Activated T-helper 2 cell treated with anti-CD3 and anti-CD28 coated beads, Interferon-gamma antibody, Interleukin-2, Interleukin-4, amounts not matched to agents 10 μg/mL and 5 μg/mL and 100 μg/mL, durations not matched to agents 14 hours and 24 hours and 36 hours (primary cell): ENCODE measurements around the gene PEX7. TPM values are rescaled to one million over a fixed set of nuclear protein-coding genes. Genes with fewer than 3 reads are reported as not detected.
"Not testable (repeated sequence)": the region's sequence is repeated elsewhere in the genome, so short reads cannot be mapped to it uniquely, and the experiment has no call there.

Experiments
- DNase-seq: peaks from one replicate; pipeline ENCODE4 v3.0.0; 2021; ENCODE audit warnings: low spot score
- H3K27ac Mint-ChIP-seq: one replicate; pipeline ENCODE4 v1.8.0; 2021; ENCODE audit warnings: mixed read lengths
- H3K27me3 Mint-ChIP-seq: one replicate; pipeline ENCODE4 v1.8.0; 2021; ENCODE audit warnings: low read depth, mixed read lengths
- H3K36me3 Mint-ChIP-seq: one replicate; pipeline ENCODE4 v1.8.0; 2021; ENCODE audit warnings: low read depth, mixed read lengths
- H3K4me1 Mint-ChIP-seq: one replicate; pipeline ENCODE4 v1.8.0; 2021; ENCODE audit warnings: low read depth, mixed read lengths
- H3K4me3 Mint-ChIP-seq: one replicate; pipeline ENCODE4 v1.8.0; 2021; ENCODE audit warnings: low read depth, mild to moderate bottlenecking, moderate library complexity, mixed read lengths
- H3K9me3 Mint-ChIP-seq: one replicate; pipeline ENCODE4 v1.8.0; 2021; ENCODE audit warnings: mixed read lengths
- intact Hi-C: fragments of 100-400 bp; cut with micrococcal nuclease; formaldehyde crosslinking; loops from one replicate; pipeline ENCODE4 v1.15.1; 2023
- total RNA-seq: library from RNA; stranded (reverse); gene quantifications from 2 replicates; pipeline ENCODE4 v1.2.3, GENCODE V29; 2022

The PEX7 gene
- total RNA-seq, 1 donor from 2014 or later = 4.2 TPM

DNA sequence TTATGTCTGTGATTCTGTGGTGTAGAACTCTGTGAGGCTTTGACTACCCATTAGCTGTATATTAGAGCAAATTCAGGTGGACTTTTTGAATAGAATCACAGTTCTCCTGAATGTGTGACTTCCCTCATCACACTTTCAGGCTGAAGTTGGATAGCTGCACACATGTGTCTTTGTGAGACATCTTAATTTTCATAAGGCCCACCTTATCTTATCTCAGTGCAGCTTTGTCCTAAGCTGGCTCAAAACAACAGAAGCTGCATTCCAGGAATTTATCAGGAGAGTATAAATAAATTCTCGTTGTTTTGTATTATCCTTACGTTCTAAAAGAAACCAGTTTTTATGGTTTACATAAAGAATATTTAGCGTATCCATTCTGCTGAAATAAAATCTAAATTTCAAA lies 73.5 kb downstream of the PEX7 start:
- Mint-ChIP-seq H3K9me3 (no peaks in the 10 kb centered on the region), H3K27ac (no peak overlapping the region), H3K36me3 (peaks cover 5% of the 10 kb centered on the region), H3K4me3 (no peak overlapping the region), H3K4me1 (peaks cover 4% of the 10 kb centered on the region), H3K27me3 (no peaks in the 10 kb centered on the region)
- intact Hi-C loops = no loop called here
- DNase-seq = no peak

- no peaks in the 10 kb centered on the region for H3K9me3 Mint-ChIP-seq
- H3K4me1 Mint-ChIP-seq = no peaks in the 10 kb centered on the region
- no peak overlapping the region for H3K4me3 Mint-ChIP-seq
- H3K36me3 Mint-ChIP-seq = peaks cover 8% of the 10 kb centered on the region
- no peak overlapping the region for H3K27ac Mint-ChIP-seq
- DNase-seq = no peak
- no peaks in the 10 kb centered on the region for H3K27me3 Mint-ChIP-seq
- intact Hi-C loops = no loop called here
These were observed 74.7 kb downstream of the PEX7 start for GRCh38 chr6:136897071-136897470.

DNA sequence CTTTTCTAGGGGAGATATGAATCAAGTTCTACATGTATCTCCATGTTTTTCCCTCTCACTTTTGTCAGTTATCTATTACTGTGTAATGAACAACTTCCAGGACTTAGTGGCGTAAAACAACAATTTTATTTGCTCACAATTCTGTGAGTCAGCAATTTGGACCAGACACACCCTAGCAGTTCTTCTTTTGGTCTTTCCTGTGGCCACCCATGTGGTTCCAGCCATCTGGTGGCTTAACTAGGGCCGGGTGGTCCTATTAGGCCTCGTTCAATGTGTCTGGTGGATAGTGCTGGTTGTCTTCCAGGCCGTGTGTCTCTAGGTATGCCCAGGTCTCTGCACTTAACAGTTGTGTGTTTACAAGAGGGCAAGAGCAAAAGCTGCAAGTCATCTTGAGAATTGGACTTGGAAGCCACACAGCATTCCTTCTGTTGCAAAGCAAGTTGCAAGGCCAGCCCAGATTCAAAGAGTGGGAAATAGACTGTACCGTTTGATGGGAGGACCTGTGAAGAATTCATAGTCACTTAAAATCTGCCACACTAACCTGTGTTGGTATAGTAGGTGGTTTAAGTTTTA lies 78.9 kb downstream of the PEX7 start:
- Mint-ChIP-seq H3K4me1 (no peaks in the 10 kb centered on the region), H3K9me3 (no peaks in the 10 kb centered on the region), H3K4me3 (no peak overlapping the region), H3K27me3 (no peaks in the 10 kb centered on the region), H3K36me3 (peaks cover 8% of the 10 kb centered on the region), H3K27ac (no peak overlapping the region)
- DNase-seq = no peak
- intact Hi-C loops = no loop called here

- H3K9me3 Mint-ChIP-seq, H3K27me3 Mint-ChIP-seq: not testable (repeated sequence)
These were observed 82.1 kb downstream of the PEX7 start for GRCh38 chr6:136904477-136904876.

DNA sequence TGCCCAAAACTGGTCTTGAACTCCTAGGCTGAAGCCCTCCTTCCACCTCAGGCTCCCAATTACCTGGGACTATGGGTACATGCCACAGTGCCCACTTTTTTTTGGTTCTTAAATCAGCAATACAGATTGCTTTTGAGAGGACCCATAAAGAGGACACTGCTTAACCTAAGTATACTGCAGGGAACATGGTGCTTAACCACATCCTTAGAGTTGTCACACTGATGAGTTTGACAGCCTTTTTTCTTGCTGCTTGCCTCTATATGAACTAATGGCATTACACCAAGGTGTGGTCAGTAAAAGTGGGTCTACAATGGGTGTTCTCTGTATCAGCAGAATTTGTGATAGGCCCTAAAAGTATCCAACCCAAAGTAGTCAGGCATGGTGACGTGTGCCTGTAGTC lies 92.6 kb downstream of the PEX7 start:
- Mint-ChIP-seq H3K9me3 (no peaks in the 10 kb centered on the region), H3K4me1 (no peaks in the 10 kb centered on the region), H3K27ac (no peak overlapping the region), H3K27me3 (peaks cover 16% of the 10 kb centered on the region), H3K4me3 (no peak overlapping the region), H3K36me3 (no peaks in the 10 kb centered on the region)
- no peak for DNase-seq
- intact Hi-C loops = no loop called here

More at GRCh38 chr6:136904477-136904876, 82.1 kb downstream of the PEX7 start:
- H3K4me1 Mint-ChIP-seq, intact Hi-C loops, DNase-seq, H3K4me3 Mint-ChIP-seq, H3K36me3 Mint-ChIP-seq, H3K27ac Mint-ChIP-seq: not testable (repeated sequence)

DNA sequence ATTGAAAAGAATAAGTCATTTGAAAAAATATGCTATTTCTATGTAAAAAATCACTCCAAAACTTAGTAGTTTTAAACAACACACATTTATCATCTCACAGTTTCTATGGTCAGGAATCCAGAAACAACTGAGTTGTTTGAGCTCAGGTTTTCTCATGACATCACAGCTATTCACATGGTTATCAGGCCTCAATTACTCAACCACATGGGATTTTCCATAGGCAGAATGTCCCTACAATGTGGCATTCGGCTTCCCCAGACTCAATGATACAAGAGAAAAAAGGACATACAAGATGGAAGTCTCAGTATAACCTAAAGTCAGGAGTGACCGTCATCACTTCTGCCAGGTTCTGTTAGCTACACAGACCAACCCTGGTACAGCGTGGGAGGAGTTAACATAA lies 96.3 kb downstream of the PEX7 start:
- H3K4me3 Mint-ChIP-seq = no peak overlapping the region
- no peaks in the 10 kb centered on the region for H3K36me3 Mint-ChIP-seq
- H3K4me1 Mint-ChIP-seq = peaks cover 13% of the 10 kb centered on the region
- no peaks in the 10 kb centered on the region for H3K9me3 Mint-ChIP-seq
- no peak overlapping the region for H3K27ac Mint-ChIP-seq
- intact Hi-C loops = no loop called here
- DNase-seq = no peak
- H3K27me3 Mint-ChIP-seq = peaks cover 37% of the 10 kb centered on the region

- intact Hi-C loops = loop anchor here (5.0 kb wide), 2 partner anchors 98 to 567 kb away; partner anchors contain the start of gene PEX7
- Mint-ChIP-seq H3K4me1 (peaks cover 14% of the 10 kb centered on the region), H3K27me3 (peaks cover 50% of the 10 kb centered on the region), H3K4me3 (peak overlapping the region; percentile 71), H3K9me3 (no peaks in the 10 kb centered on the region), H3K36me3 (no peaks in the 10 kb centered on the region), H3K27ac (no peak overlapping the region)
- peak; percentile 11 for DNase-seq
These were observed 97.8 kb downstream of the PEX7 start for GRCh38 chr6:136920216-136920615.

DNA sequence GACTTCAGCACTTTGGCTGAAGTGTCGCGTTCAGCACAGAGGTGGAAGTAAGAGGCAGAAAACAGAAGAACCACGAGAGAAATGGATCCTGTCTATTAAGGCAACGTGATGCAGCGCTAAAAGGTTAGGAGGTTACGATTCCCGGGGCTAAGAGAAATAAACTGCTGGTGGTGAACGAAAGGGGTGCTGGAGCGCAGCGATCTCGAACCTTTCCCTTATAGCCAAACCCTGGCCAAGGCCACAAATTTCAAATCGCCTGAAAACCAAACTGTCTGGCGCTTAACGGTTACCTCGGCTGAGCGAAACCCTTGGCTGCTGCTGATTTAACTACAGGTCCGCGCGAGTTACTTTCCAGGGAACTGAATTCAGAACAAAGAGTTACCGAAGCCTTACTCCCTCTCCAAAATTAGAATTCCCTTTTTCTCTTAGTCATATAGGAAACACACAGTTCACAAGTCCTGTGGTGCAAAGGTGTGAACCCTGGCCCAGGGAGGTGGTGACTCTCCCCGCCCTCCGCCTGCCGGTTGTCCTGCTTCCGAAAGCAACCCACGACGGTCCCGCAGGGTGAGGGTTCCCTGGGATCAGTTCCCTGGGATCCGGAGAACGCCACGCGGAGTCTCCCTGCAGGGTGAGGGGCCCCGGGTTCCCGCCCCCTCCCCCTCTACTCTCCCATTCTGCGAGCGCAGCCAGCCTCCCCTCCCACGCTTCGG lies 98.4 kb downstream of the PEX7 start:
- H3K27me3 Mint-ChIP-seq = peaks cover 54% of the 10 kb centered on the region
- intact Hi-C loops = loop anchor here (5.0 kb wide), 2 partner anchors 99 to 566 kb away; partner anchors contain the start of gene PEX7
- no peak overlapping the region for H3K27ac Mint-ChIP-seq
- no peak for DNase-seq
- H3K36me3 Mint-ChIP-seq = no peaks in the 10 kb centered on the region
- peaks cover 14% of the 10 kb centered on the region for H3K4me1 Mint-ChIP-seq
- H3K9me3 Mint-ChIP-seq = no peaks in the 10 kb centered on the region
- H3K4me3 Mint-ChIP-seq = peak overlapping the region; percentile 71

GRCh38 chr6:136921381-136921935 lies 99.1 kb downstream of the PEX7 start:
- intact Hi-C loops = loop anchor here (5.0 kb wide), 2 partner anchors 99 to 566 kb away; partner anchors contain the start of gene PEX7
- H3K36me3 Mint-ChIP-seq = no peaks in the 10 kb centered on the region
- H3K4me3 Mint-ChIP-seq = peak overlapping the region; percentile 71
- peaks cover 57% of the 10 kb centered on the region for H3K27me3 Mint-ChIP-seq
- no peak overlapping the region for H3K27ac Mint-ChIP-seq
- peaks cover 14% of the 10 kb centered on the region for H3K4me1 Mint-ChIP-seq
- H3K9me3 Mint-ChIP-seq = no peaks in the 10 kb centered on the region
- no peak for DNase-seq

- peaks cover 14% of the 10 kb centered on the region for H3K4me1 Mint-ChIP-seq
- H3K9me3 Mint-ChIP-seq = no peaks in the 10 kb centered on the region
- H3K36me3 Mint-ChIP-seq = no peaks in the 10 kb centered on the region
- peaks cover 57% of the 10 kb centered on the region for H3K27me3 Mint-ChIP-seq
- peak; percentile 10 for DNase-seq
- intact Hi-C loops = loop anchor here (5.0 kb wide), 2 partner anchors 100 to 565 kb away; partner anchors contain the start of gene PEX7
- peak within 1 kb of the TSS; percentile 74 for H3K4me3 Mint-ChIP-seq
- no peak within 1 kb of the TSS for H3K27ac Mint-ChIP-seq
These were observed 99.7 kb downstream of the PEX7 start, which contains the start of gene SLC35D3 for GRCh38 chr6:136921936-136922684. Gene SLC35D3, plus strand, starts transcription at chr6:136922301. Its CDS starts 128 bp downstream, at chr6:136922429.

DNA sequence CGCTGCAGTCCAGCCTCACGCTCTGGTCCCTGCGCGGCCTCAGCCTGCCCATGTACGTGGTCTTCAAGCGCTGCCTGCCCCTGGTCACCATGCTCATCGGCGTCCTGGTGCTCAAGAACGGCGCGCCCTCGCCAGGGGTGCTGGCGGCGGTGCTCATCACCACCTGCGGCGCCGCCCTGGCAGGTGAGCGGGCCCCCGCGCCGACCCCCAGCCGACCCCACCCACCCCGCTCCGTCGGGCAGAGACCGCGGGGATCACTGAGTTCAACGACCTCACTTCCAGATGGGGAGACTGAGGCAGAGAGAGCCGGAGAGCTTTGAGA lies 100.3 kb downstream of the PEX7 start:
- H3K4me1 Mint-ChIP-seq = peaks cover 14% of the 10 kb centered on the region
- no peak overlapping the region for H3K27ac Mint-ChIP-seq
- H3K36me3 Mint-ChIP-seq = no peaks in the 10 kb centered on the region
- peaks cover 57% of the 10 kb centered on the region for H3K27me3 Mint-ChIP-seq
- DNase-seq = no peak
- intact Hi-C loops = loop anchor here (5.0 kb wide), 2 partner anchors 100 to 565 kb away; partner anchors contain the start of gene PEX7
- H3K4me3 Mint-ChIP-seq = peak overlapping the region; percentile 74
- no peaks in the 10 kb centered on the region for H3K9me3 Mint-ChIP-seq

DNA sequence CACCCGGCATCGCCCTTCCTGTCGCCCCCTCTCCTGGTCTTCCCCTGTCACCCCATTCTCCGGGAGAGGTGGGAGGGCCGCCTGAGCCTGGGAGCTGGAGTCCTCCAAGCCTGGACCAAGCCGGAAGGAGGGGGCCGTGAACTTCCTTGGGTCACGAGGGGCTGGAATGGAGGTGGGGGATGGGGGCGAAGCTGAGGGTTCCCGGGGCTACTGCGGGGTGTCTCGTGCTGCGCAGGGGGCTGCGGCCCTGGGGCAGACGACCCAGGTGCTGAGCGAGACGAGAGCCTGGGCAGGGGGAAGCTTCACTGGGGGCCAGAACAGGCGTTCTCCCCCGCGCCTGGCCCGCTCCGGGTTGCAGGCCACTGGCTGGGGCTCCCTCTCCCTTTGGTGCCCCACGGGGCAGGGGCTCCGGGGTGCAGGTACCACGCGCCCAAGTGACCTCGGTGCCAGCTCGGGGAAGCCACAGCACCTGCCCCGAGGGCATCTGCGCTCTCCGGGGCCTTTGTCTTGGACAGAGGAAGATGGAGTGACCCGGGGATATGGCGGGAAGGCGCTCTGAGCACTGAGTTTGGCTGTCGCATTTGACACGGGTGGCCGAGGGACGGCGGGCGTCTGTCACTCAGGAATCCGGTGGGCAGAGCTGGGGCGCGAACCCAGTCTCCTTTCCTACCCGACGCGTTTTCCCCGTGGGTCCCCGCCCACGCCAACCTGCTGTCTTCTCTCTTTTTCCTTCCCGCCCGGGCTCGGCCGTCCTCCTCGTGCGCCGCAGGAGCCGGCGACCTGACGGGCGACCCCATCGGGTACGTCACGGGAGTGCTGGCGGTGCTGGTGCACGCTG lies 100.9 kb downstream of the PEX7 start:
- DNase-seq = no peak
- no peaks in the 10 kb centered on the region for H3K9me3 Mint-ChIP-seq
- intact Hi-C loops = loop anchor here (5.0 kb wide), 2 partner anchors 101 to 564 kb away; partner anchors contain the start of gene PEX7
- peaks cover 57% of the 10 kb centered on the region for H3K27me3 Mint-ChIP-seq
- peaks cover 14% of the 10 kb centered on the region for H3K4me1 Mint-ChIP-seq
- no peaks in the 10 kb centered on the region for H3K36me3 Mint-ChIP-seq
- H3K27ac Mint-ChIP-seq = no peak overlapping the region
- H3K4me3 Mint-ChIP-seq = peak overlapping the region; percentile 60
